Airway epithelial cell (primary cell): Measurements from ENCODE around the gene CP. TPM values are rescaled to one million over a fixed set of nuclear protein-coding genes. Genes with fewer than 3 reads are reported as not detected.

Experiments used
- total RNA-seq: library from RNA; depleted of rRNA; stranded (reverse); fragments of >200 nt; gene quantifications from 2 replicates; pipeline ENCODE4 v1.2.3, GENCODE V29; 2015

The CP gene
- total RNA-seq, result 0.21 and 1.1 TPM in 2 replicates

GRCh38 chr3:149221783-149222517 lies at the start of gene CP:
Gene CP (minus strand): TSS chr3:149221829. CDS start chr3:149221792, 37 bp downstream.

GRCh38 chr3:149129326-149130205 lies 92.1 kb downstream of the CP start, which contains the start of gene HPS3:
Gene HPS3 (plus strand): TSS chr3:149129638. CDS start chr3:149129724, 86 bp downstream.

Other genes with a start within 250 kb of the CP start
- 13.1 and 24.4 TPM in 2 replicates for gene GYG1, start 230.3 kb downstream of the CP start, total RNA-seq
- gene HLTF, start 135.3 kb downstream of the CP start, total RNA-seq, result 13.5 and 14.4 TPM in 2 replicates
- gene HPS3, start 92.2 kb downstream of the CP start, total RNA-seq, result 11.7 and 13.5 TPM in 2 replicates
- gene TM4SF18, start 111.8 kb upstream of the CP start, total RNA-seq, result not detected in 2 replicates
- gene TM4SF1, start 155.8 kb upstream of the CP start, total RNA-seq, result 147 and 251 TPM in 2 replicates